ENCODE results near the gene WNT6. TPM values are rescaled to one million over a fixed set of nuclear protein-coding genes. Genes with fewer than 3 reads are reported as not detected.

The WNT6 gene
- total and polyA plus RNA-seq, 10 of the 15 experiments (the other 5 are each of a cell fraction or from before 2014, with no cell fraction given): 0.11 to 0.44 (median 0.22) TPM; not detected in 5

DNA sequence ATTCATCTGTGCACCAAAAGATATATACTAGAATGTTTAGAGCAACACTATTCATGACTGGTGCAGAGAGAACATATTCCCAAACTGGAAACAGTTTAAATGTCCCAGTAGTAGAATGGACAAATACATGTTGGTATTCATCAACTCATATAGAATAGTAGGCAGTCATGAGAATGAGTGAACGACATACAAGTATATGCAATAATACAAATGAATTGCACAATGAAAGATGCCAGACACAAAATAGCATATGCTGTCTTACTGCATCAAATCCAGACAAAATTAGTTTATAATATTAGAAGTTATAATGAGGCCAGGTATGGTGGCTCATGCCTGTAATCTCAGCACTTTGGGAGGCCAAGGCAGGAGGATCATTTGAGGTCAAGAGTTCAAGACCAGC lies 19.7 kb upstream of the WNT6 start:
- H3K9ac ChIP-seq (ENCODE audit: control insufficient read depth, insufficient read depth, low read length): no peak overlapping the region
- no peak overlapping the region for H3K4me2 ChIP-seq (ENCODE audit: control insufficient read depth, insufficient read depth)
- RAD21 ChIA-PET (ENCODE audit: unreplicated experiment): no interaction called here
- ATAC-seq: no peak
- H3K27ac ChIP-seq (ENCODE audit: control insufficient read depth, insufficient read depth): no peak overlapping the region
- in situ Hi-C loops (cut with MboI) (loop anchor here (10.0 kb wide), 1 partner anchor 435 kb away; no protein-coding TSS in a partner anchor), intact Hi-C loops (cut with micrococcal nuclease; ENCODE audit: unreplicated experiment) (no loop called here)
- no peak for DNase-seq (ENCODE audit: low read depth, low spot score)
- no peaks in the 10 kb centered on the region for H3K4me1 ChIP-seq (ENCODE audit: control insufficient read depth, insufficient read depth, low read length)
- H3K4me3 ChIP-seq: no peak overlapping the region
- FAIRE-seq: no peak
- no peaks in the 10 kb centered on the region for H4K20me1 ChIP-seq (ENCODE audit: control insufficient read depth, insufficient read depth)
- H3K36me3 ChIP-seq (ENCODE audit: control insufficient read depth in 2 of 2, insufficient read depth in 2 of 2, low read length in 1 of 2): no peaks in the 10 kb centered on the region
- CTCF ChIA-PET: no interaction called here
- no peaks in the 10 kb centered on the region; the same call in 2 of the 3 replicates for H3K9me3 ChIP-seq (replicated peaks; ENCODE audit: control insufficient read depth, insufficient read depth, low read length)
- no peak overlapping the region for H2AFZ ChIP-seq (ENCODE audit: control insufficient read depth, low read depth, low read length)
- POLR2A ChIA-PET: no interaction called here
- SMC1A ChIA-PET (ENCODE audit: uncharacterized antibody, unreplicated experiment): interaction anchor here (0.7 kb wide), 1 partner anchor 107 kb away, joined by 3 read pairs; no protein-coding TSS in a partner anchor
- WGBS (ENCODE audit: insufficient coverage, insufficient replicate concordance, low lambda C conversion rate, missing lambda C conversion rate): 48% methylated on average over 1 of the region's 1 CpG
- H3K27me3 ChIP-seq (replicated peaks in 1 of 2; ENCODE audit: control insufficient read depth in 2 of 2, insufficient read depth in 2 of 2, low read length in 1 of 2): peaks cover 0 to 9% of the 10 kb centered on the region in 2 experiments; a peak in 2 of 4 replicates
- no peaks in the 10 kb centered on the region for H3K79me2 ChIP-seq (ENCODE audit: control insufficient read depth, insufficient read depth, low read length)
- no TSS peak for BruUV-seq (replicated peaks)
- TF ChIP-seq KAT2A (conservative IDR thresholded peaks at IDR 0.05; ENCODE audit: control insufficient read depth, low read depth, low read length) (no peak), FOXM1 (IDR thresholded peaks at IDR 0.05; ENCODE audit: low read depth, low read length) (no peak), CBX5 (IDR thresholded peaks at IDR 0.05; ENCODE audit: low read depth) (no peak), MTA2 (IDR thresholded peaks at IDR 0.05; ENCODE audit: low read depth) (no peak), SREBF2 (IDR thresholded peaks at IDR 0.05; ENCODE audit: low read length) (no peak), TBL1XR1 (IDR thresholded peaks at IDR 0.05; ENCODE audit: low read depth, low read length) (no peak), IKZF2 (IDR thresholded peaks at IDR 0.05) (no peak), TCF7 (IDR thresholded peaks at IDR 0.05; ENCODE audit: borderline replicate concordance) (no peak), NR2F1 (conservative IDR thresholded peaks at IDR 0.05) (no peak), BACH1 (IDR thresholded peaks at IDR 0.05; ENCODE audit: borderline replicate concordance) (no peak), SMAD1 (IDR thresholded peaks at IDR 0.05; ENCODE audit: low read depth, partially characterized antibody) (no peak), TCF12 (IDR thresholded peaks at IDR 0.05; ENCODE audit: low read depth, low read length) (no peak), RAD21 (IDR thresholded peaks at IDR 0.05; ENCODE audit: insufficient read depth, low read depth, low read length) (no peak), PML (IDR thresholded peaks at IDR 0.05; ENCODE audit: low read length) (no peak)
- TF ChIP-seq, protein P1, sequence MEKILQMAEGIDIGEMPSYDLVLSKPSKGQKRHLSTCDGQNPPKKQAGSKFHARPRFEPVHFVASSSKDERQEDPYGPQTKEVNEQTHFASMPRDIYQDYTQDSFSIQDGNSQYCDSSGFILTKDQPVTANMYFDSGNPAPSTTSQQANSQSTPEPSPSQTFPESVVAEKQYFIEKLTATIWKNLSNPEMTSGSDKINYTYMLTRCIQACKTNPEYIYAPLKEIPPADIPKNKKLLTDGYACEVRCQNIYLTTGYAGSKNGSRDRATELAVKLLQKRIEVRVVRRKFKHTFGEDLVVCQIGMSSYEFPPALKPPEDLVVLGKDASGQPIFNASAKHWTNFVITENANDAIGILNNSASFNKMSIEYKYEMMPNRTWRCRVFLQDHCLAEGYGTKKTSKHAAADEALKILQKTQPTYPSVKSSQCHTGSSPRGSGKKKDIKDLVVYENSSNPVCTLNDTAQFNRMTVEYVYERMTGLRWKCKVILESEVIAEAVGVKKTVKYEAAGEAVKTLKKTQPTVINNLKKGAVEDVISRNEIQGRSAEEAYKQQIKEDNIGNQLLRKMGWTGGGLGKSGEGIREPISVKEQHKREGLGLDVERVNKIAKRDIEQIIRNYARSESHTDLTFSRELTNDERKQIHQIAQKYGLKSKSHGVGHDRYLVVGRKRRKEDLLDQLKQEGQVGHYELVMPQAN (conservative IDR thresholded peaks at IDR 0.05): no peak
- TF ChIP-seq, protein P2, sequence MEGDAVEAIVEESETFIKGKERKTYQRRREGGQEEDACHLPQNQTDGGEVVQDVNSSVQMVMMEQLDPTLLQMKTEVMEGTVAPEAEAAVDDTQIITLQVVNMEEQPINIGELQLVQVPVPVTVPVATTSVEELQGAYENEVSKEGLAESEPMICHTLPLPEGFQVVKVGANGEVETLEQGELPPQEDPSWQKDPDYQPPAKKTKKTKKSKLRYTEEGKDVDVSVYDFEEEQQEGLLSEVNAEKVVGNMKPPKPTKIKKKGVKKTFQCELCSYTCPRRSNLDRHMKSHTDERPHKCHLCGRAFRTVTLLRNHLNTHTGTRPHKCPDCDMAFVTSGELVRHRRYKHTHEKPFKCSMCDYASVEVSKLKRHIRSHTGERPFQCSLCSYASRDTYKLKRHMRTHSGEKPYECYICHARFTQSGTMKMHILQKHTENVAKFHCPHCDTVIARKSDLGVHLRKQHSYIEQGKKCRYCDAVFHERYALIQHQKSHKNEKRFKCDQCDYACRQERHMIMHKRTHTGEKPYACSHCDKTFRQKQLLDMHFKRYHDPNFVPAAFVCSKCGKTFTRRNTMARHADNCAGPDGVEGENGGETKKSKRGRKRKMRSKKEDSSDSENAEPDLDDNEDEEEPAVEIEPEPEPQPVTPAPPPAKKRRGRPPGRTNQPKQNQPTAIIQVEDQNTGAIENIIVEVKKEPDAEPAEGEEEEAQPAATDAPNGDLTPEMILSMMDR (IDR thresholded peaks at IDR 0.05 in 2 of 3, conservative IDR thresholded peaks at IDR 0.05 in 1 of 3; ENCODE audit: control insufficient read depth in 2 of 3, extremely low read depth in 1 of 3, insufficient read depth in 1 of 3, low read depth in 3 of 3, low read length in 3 of 3): no peak
- TF ChIP-seq, protein P3, sequence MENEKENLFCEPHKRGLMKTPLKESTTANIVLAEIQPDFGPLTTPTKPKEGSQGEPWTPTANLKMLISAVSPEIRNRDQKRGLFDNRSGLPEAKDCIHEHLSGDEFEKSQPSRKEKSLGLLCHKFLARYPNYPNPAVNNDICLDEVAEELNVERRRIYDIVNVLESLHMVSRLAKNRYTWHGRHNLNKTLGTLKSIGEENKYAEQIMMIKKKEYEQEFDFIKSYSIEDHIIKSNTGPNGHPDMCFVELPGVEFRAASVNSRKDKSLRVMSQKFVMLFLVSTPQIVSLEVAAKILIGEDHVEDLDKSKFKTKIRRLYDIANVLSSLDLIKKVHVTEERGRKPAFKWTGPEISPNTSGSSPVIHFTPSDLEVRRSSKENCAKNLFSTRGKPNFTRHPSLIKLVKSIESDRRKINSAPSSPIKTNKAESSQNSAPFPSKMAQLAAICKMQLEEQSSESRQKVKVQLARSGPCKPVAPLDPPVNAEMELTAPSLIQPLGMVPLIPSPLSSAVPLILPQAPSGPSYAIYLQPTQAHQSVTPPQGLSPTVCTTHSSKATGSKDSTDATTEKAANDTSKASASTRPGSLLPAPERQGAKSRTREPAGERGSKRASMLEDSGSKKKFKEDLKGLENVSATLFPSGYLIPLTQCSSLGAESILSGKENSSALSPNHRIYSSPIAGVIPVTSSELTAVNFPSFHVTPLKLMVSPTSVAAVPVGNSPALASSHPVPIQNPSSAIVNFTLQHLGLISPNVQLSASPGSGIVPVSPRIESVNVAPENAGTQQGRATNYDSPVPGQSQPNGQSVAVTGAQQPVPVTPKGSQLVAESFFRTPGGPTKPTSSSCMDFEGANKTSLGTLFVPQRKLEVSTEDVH (IDR thresholded peaks at IDR 0.05; ENCODE audit: low read depth, partially characterized antibody): no peak
- TF ChIP-seq, protein P4, sequence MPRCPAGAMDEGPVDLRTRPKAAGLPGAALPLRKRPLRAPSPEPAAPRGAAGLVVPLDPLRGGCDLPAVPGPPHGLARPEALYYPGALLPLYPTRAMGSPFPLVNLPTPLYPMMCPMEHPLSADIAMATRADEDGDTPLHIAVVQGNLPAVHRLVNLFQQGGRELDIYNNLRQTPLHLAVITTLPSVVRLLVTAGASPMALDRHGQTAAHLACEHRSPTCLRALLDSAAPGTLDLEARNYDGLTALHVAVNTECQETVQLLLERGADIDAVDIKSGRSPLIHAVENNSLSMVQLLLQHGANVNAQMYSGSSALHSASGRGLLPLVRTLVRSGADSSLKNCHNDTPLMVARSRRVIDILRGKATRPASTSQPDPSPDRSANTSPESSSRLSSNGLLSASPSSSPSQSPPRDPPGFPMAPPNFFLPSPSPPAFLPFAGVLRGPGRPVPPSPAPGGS (IDR thresholded peaks at IDR 0.05; ENCODE audit: borderline replicate concordance, insufficient read depth, low read depth, low read length, poor library complexity, severe bottlenecking): no peak
